Transverse colon (tissue), 4 donors: ENCODE data around the gene MACROH2A2. TPM values are rescaled to one million over a fixed set of nuclear protein-coding genes. Genes with fewer than 3 reads are reported as not detected.

Experiments
- DNase-seq: peaks from one replicate; pipeline ENCODE4 v3.0.0-alpha.2; 2019
- H3K27ac ChIP-seq, 4 donors: fragments of 200-600 bp; sonication (generic); 2 replicates each; pipeline ENCODE4 v1.5.1; 2016 to 2018; ENCODE audit warnings: inconsistent platforms in 4 of 4
- H3K27me3 ChIP-seq: fragments of 200-600 bp; sonication (generic); 2 replicates; pipeline ENCODE4 v1.5.1; 2017; ENCODE audit warnings: inconsistent platforms
- H3K36me3 ChIP-seq, 4 donors: fragments of 200-600 bp; sonication (generic); 2 replicates each; pipeline ENCODE4 v1.5.1; 2017 to 2019; ENCODE audit warnings: inconsistent platforms in 4 of 4
- H3K4me1 ChIP-seq, 4 donors: fragments of 200-600 bp; sonication (generic); 2 replicates each; pipeline ENCODE4 v1.5.1; 2017 to 2020; ENCODE audit warnings: inconsistent platforms in 4 of 4
- H3K4me3 ChIP-seq, 4 donors: fragments of 200-600 bp; sonication (generic); 1 replicate in 1 of 4; 2 replicates in 3 of 4; pipeline versions ENCODE4 v1.5.1 to v1.6.1; 2017 to 2019; ENCODE audit warnings: inconsistent platforms in 4 of 4
- H3K9me3 ChIP-seq, 2 donors: fragments of 200-600 bp; sonication (generic); 2 replicates each; pipeline ENCODE4 v1.5.1; 2017 to 2019; ENCODE audit warnings: inconsistent platforms in 2 of 2
- EP300 ChIP-seq: sonication (generic); formaldehyde crosslinking; IDR thresholded peaks from one replicate; pipeline ENCODE4 v1.6.1; 2017; ENCODE audit warnings: antibody characterized with exemption, low read depth
- POLR2A ChIP-seq: fragments of 450-650 bp; IDR thresholded peaks from one replicate; pipeline ENCODE4 v1.6.1; 2016; ENCODE audit warnings: antibody characterized with exemption, mild to moderate bottlenecking, moderate library complexity
- POLR2AphosphoS5 ChIP-seq, 3 donors: sonication (generic); formaldehyde crosslinking; IDR thresholded peaks; one replicate each; pipeline ENCODE4 v1.6.1; 2016; ENCODE audit warnings: antibody characterized with exemption in 3 of 3
- WGBS, 2 donors: methylation state at CpG; one replicate each; pipeline ENCODE4 v1.1.5; 2018; ENCODE audit warnings: low coverage in 1 of 2; 5-methylcytosine and 5-hydroxymethylcytosine counted together
- in situ Hi-C, 4 donors: fragments of 200-750 bp; cut with MboI; loops; one replicate each; pipeline versions ENCODE4 v1.15.0 to v1.15.1; 2017; ENCODE audit warnings: low sequenced_read_pairs in 3 of 4, low pct_ligation_motif_present in 1 of 4, low pct_unique_long_range_greater_than_20kb in 1 of 4
- intact Hi-C: fragments of 100-400 bp; cut with DNase I; formaldehyde crosslinking; loops from one replicate; pipeline ENCODE4 v1.15.1; 2023; ENCODE audit warnings: low total_unique reads
- total RNA-seq, 4 donors: library from RNA; depleted of rRNA; stranded (reverse); fragments of >200 nt; gene quantifications; one replicate each; pipeline ENCODE4 v1.1.0, GENCODE V29; 2016
- TF ChIP-seq, protein P1 (sequence below), 5 experiments: fragments of 200-600 bp in 3 of 5; fragments of 450-650 bp in 2 of 5; sonication (generic) in 3 of 5; IDR thresholded peaks; 1 replicate in 2 of 5; 2 replicates in 3 of 5; pipeline ENCODE4 v1.5.1; 2016 to 2017; ENCODE audit warnings: antibody characterized with exemption in 5 of 5, inconsistent platforms in 3 of 5, mild to moderate bottlenecking in 2 of 5, moderate library complexity in 1 of 5

Gene MACROH2A2
- total RNA-seq, 4 donors from 2014 or later: 1.6 to 8.6 (median 7.8) TPM

DNA sequence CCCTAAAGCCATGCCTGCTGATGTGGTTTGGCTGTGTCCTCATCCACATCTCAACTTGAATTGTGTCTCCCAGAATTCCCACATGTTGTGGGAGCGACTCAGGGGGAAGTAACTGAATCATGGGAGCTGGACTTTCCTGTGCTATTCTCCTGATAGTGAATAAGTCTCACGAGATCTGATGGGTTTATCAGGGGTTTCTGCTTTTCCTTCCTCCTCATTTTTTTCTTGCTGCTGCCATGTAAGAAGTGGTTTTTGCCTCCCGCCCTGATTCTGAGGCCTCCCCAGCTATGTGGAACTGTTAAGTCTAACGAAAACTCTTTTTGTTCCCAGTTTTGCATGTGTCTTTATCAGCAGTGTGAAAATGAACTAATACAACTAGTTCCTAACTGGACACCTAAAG is 11.8 kb downstream of the MACROH2A2 start:
- TF ChIP-seq POLR2A: no peak
- TF ChIP-seq, protein P1, sequence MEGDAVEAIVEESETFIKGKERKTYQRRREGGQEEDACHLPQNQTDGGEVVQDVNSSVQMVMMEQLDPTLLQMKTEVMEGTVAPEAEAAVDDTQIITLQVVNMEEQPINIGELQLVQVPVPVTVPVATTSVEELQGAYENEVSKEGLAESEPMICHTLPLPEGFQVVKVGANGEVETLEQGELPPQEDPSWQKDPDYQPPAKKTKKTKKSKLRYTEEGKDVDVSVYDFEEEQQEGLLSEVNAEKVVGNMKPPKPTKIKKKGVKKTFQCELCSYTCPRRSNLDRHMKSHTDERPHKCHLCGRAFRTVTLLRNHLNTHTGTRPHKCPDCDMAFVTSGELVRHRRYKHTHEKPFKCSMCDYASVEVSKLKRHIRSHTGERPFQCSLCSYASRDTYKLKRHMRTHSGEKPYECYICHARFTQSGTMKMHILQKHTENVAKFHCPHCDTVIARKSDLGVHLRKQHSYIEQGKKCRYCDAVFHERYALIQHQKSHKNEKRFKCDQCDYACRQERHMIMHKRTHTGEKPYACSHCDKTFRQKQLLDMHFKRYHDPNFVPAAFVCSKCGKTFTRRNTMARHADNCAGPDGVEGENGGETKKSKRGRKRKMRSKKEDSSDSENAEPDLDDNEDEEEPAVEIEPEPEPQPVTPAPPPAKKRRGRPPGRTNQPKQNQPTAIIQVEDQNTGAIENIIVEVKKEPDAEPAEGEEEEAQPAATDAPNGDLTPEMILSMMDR (IDR thresholded peaks at IDR 0.05): no peak
- no peak for TF ChIP-seq EP300
- TF ChIP-seq POLR2AphosphoS5 (IDR thresholded peaks at IDR 0.05): no peak
- Histone ChIP-seq H3K36me3 (no peaks in the 10 kb centered on the region), H3K4me1 (no peaks in the 10 kb centered on the region), H3K4me3 (no peak overlapping the region), H3K9me3 (no peaks in the 10 kb centered on the region), H3K27me3 (no peaks in the 10 kb centered on the region), H3K27ac (no peak overlapping the region)
- 82 to 83% methylated on average over 4 of the region's 4 CpGs for WGBS, 2 donors
- in situ Hi-C loops: no loop called here
- intact Hi-C loops: no loop called here
- DNase-seq: no peak

DNA sequence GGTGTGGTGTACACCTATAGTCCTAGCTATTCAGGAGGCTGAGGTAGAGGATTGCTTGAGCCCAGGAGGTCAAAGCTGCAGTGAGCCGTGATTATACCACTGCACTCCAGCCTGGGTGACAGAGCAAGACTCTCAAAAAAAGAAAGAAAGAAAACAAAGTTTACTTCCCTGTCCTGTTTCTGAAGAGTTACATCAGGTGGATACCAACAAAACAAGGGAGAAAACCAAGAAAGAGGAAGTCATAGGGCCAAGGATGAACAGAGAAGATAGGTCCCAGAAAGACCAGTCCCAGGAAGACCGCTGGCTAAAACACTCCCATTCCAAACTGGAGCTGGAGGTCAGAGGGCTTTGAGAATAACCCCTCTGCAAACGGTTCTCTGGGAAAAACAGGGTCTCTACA is 13.5 kb downstream of the MACROH2A2 start:
- no peaks in the 10 kb centered on the region for H3K36me3 ChIP-seq
- no peak for DNase-seq
- TF ChIP-seq POLR2A (no peak), EP300 (no peak), POLR2AphosphoS5 (IDR thresholded peaks at IDR 0.05) (no peak)
- TF ChIP-seq, protein P1 (IDR thresholded peaks at IDR 0.05): no peak
- no peaks in the 10 kb centered on the region for H3K4me1 ChIP-seq
- 90 to 93% methylated on average over 3 of the region's 3 CpGs for WGBS, 2 donors
- no peak overlapping the region for H3K27ac ChIP-seq
- no peaks in the 10 kb centered on the region for H3K27me3 ChIP-seq
- H3K9me3 ChIP-seq: no peaks in the 10 kb centered on the region
- no peak overlapping the region for H3K4me3 ChIP-seq
- in situ Hi-C loops (no loop called here), intact Hi-C loops (no loop called here)

DNA sequence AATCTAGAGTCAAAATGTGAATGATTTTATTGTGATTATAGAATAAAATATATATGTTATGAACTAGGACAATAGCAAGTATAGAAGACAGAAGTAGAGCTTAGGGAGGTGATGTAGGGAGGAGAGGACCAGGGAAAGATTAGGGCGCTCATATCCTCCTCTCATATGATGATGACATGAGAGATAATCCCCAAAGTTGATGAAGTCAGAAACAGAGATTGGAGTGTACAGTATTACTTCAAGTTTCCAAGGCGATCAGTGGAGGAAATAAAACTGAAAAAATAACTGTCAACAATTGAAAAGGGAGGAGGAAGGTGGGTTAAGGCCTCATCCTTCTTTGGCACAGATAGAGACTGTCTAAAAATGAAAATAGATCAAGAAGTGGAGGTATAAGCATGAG is 14.9 kb downstream of the MACROH2A2 start:
- Histone ChIP-seq H3K4me1 (no peaks in the 10 kb centered on the region), H3K27ac (no peak overlapping the region), H3K4me3 (no peak overlapping the region), H3K27me3 (no peaks in the 10 kb centered on the region), H3K36me3 (no peaks in the 10 kb centered on the region), H3K9me3 (no peaks in the 10 kb centered on the region)
- in situ Hi-C loops: no loop called here
- WGBS, 2 donors: 71 to 85% methylated on average over 2 of the region's 2 CpGs
- TF ChIP-seq POLR2A (no peak), POLR2AphosphoS5 (IDR thresholded peaks at IDR 0.05) (no peak), EP300 (no peak)
- TF ChIP-seq, protein P1 (IDR thresholded peaks at IDR 0.05): no peak
- DNase-seq: no peak
- intact Hi-C loops: no loop called here

DNA sequence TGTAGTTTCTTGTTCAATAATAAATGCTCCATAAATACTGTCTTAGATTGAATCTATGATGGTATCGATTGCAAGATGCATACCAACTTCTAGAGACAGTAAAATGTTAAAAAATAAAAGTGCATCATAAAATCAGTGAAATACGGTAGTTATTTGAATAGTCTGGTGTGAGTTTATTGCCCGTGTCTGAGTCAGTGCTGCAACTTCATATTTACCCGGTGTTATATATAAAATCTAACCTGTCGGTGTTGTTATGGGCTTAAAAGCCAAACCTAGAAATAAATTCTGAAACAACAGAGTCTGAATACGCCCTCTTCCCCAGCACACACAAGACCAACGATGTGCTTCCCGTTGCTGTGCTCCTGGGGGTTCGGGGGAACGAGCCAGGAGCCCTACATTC is 16.3 kb downstream of the MACROH2A2 start:
- no peak for DNase-seq
- no peaks in the 10 kb centered on the region for H3K9me3 ChIP-seq
- H3K4me1 ChIP-seq: no peaks in the 10 kb centered on the region
- H3K4me3 ChIP-seq: no peak overlapping the region
- TF ChIP-seq POLR2A: no peak
- intact Hi-C loops: no loop called here
- 39 to 67% methylated on average over 7 to 10 of the region's 10 CpGs for WGBS, 2 donors
- H3K27ac ChIP-seq: no peak overlapping the region
- in situ Hi-C loops: no loop called here
- H3K36me3 ChIP-seq: no peaks in the 10 kb centered on the region
- no peaks in the 10 kb centered on the region for H3K27me3 ChIP-seq

DNA sequence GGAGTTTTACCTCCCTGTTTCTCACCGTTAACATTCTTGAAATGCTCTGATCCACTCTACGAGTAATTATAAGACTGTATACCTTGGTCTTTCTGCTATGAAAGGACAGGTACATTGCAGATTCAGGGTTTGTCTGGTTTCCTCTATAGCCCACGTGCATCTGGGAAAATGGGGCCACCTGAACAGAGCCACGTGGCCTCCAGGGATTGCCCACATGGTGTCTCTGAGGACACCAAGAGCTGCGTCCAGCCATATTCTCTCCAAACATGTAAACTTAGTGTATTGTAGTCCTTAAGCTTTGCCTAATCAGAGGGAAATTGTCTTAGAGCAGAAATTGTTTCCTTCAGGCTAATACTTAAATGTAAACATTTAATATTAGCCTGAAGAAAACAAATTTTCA is 16.7 kb downstream of the MACROH2A2 start:
- H3K4me1 ChIP-seq: no peaks in the 10 kb centered on the region
- H3K27me3 ChIP-seq: no peaks in the 10 kb centered on the region
- 60 to 74% methylated on average over 1 to 5 of the region's 5 CpGs for WGBS, 2 donors
- H3K9me3 ChIP-seq: no peaks in the 10 kb centered on the region
- no peak overlapping the region for H3K4me3 ChIP-seq
- in situ Hi-C loops (no loop called here), intact Hi-C loops (no loop called here)
- TF ChIP-seq, protein P1 (IDR thresholded peaks at IDR 0.05): no peak
- TF ChIP-seq POLR2AphosphoS5 (IDR thresholded peaks at IDR 0.05): no peak
- TF ChIP-seq POLR2A: no peak
- no peak for TF ChIP-seq EP300
- no peaks in the 10 kb centered on the region for H3K36me3 ChIP-seq
- DNase-seq: no peak
- no peak overlapping the region for H3K27ac ChIP-seq
